GM13977 (cell line): Measurements from ENCODE around the gene ANXA8.
"Not testable (repeated sequence)": the region's sequence is repeated elsewhere in the genome, so short reads cannot be mapped to it uniquely, and the experiment has no call there.

Experiments
- DNase-seq: peaks from one replicate; pipeline ENCODE4 v3.0.0; 2012; ENCODE audit warnings: low spot score
- in situ Hi-C: fragments of 300-500 bp; cut with MboI; formaldehyde crosslinking; loops from one replicate; pipeline ENCODE4 v1.12.0; 2022; ENCODE audit warnings: low sequenced_read_pairs, low pct_unique_long_range_greater_than_20kb, mixed read lengths, inconsistent platforms; ENCODE audit not compliant: unreplicated experiment

The ANXA8 gene, protein sequence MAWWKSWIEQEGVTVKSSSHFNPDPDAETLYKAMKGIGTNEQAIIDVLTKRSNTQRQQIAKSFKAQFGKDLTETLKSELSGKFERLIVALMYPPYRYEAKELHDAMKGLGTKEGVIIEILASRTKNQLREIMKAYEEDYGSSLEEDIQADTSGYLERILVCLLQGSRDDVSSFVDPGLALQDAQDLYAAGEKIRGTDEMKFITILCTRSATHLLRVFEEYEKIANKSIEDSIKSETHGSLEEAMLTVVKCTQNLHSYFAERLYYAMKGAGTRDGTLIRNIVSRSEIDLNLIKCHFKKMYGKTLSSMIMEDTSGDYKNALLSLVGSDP

DNA sequence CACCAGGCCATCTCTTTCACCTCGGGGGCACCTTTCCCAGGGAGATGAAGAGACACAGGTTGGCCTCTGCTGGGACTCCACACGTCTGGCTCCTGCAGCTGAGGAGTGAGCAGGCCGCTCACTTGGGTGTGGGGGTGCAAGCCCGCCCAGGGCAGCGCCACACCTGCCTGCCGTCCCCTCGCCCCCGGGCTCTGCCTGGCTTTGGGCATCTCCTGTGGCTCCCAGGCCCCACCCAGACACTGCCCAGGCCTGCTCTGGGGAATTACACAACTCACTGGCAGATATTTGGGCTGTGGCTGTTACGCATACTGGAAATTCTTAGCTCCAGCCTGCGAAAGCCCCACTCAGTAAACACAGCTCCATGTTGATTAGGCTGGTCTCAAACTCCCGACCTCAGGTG, at the start of gene ANXA8:
TSS of gene ANXA8 (minus strand) at position 193 of the 400 bp plus-strand sequence. CDS start at position 11, 182 bp downstream.
- DNase-seq, in situ Hi-C loops: not testable (repeated sequence)

- in situ Hi-C loops, DNase-seq: not testable (repeated sequence)
Observed at GRCh38 chr10:47523475-47523874, 39.6 kb upstream of the ANXA8 start, which contains the start of gene AGAP9. TSS of gene AGAP9 (minus strand) at chr10:47523638. CDS start at chr10:47523526, 112 bp downstream.

DNA sequence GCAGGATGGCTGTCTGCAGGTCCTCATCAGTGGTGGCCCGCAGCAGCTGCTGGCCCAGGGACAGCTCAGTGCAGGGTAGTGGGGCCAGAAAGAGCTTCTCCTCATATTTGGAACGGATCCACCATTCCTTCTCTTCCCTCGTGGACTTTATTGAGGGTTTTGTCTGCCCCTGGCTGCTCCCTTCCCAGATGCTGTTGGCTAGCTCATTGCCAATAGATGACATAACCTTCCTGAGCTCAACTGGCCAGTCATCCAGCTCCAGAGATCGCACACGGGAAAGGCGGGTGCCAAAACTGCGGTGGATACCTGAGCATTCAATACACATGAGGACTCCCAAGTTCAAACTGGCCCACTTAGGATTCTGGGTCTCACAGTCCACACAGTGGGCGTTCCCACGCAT, 18.4 kb upstream of the ANXA8 start:
- in situ Hi-C loops, DNase-seq: not testable (repeated sequence)

GRCh38 chr10:47494226-47494625, 10.3 kb upstream of the ANXA8 start:
- in situ Hi-C loops, DNase-seq: not testable (repeated sequence)

- DNase-seq, in situ Hi-C loops: not testable (repeated sequence)
Observed at GRCh38 chr10:47491600-47491999, 7.7 kb upstream of the ANXA8 start, which contains the start of gene FAM25G. TSS of gene FAM25G (minus strand) at chr10:47491700. CDS start at chr10:47491674, 26 bp downstream.

GRCh38 chr10:47489630-47490029, 5.7 kb upstream of the ANXA8 start:
- DNase-seq, in situ Hi-C loops: not testable (repeated sequence)

- in situ Hi-C loops, DNase-seq: not testable (repeated sequence)
Observed at GRCh38 chr10:47485943-47486342, 2.0 kb upstream of the ANXA8 start.

- in situ Hi-C loops, DNase-seq: not testable (repeated sequence)
Observed at GRCh38 chr10:47484786-47485185, 871 bp upstream of the ANXA8 start.

- in situ Hi-C loops, DNase-seq: not testable (repeated sequence)
Observed at GRCh38 chr10:47482367-47482766, 1.5 kb downstream of the ANXA8 start.

- in situ Hi-C loops, DNase-seq: not testable (repeated sequence)
Observed at GRCh38 chr10:47481768-47482181, 2.1 kb downstream of the ANXA8 start.

GRCh38 chr10:47481182-47481766, 2.6 kb downstream of the ANXA8 start:
- in situ Hi-C loops, DNase-seq: not testable (repeated sequence)

DNA sequence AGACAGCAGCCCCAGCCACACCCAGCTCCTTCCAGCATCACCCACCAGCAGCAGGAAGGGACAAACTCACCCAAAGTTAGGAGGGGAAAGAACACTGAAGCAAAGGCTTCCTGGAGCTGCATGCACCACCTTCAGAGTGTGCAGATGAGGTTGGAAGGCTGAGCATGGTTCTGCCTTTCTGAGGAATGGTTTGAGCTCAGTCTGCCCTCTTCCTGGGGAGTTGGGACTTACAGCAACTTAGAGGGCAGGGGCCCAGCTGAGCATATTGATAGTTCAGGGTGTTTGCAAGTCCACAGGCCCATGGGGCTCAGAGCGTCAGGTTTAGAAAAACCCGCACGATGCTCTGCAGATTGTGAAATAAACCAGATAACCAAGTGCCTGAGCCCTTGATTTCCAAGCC, 3.8 kb downstream of the ANXA8 start:
- in situ Hi-C loops, DNase-seq: not testable (repeated sequence)

- in situ Hi-C loops, DNase-seq: not testable (repeated sequence)
Observed at GRCh38 chr10:47478114-47478513, 5.8 kb downstream of the ANXA8 start.

- in situ Hi-C loops, DNase-seq: not testable (repeated sequence)
Observed at GRCh38 chr10:47477078-47477477, 6.8 kb downstream of the ANXA8 start.

DNA sequence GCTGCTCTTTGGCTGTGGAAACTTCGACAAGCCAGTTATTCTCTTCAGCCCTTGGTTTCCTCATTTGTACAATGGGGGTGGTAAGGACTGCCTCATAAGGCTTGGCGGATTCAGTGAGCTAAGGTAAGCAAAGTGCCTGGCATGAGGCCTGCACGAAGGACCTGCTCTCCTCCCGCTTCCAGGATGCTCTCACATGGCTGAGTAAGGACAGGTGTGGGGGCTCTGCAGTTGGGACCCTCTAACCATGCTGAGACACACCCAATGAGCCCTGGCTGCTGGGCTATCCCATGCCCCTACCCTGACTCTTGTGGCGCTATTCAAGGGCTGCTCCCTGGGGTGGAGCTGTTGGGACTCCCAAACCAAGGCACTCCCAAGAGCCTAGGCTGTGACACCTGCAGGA, 8.8 kb downstream of the ANXA8 start:
- in situ Hi-C loops, DNase-seq: not testable (repeated sequence)

DNA sequence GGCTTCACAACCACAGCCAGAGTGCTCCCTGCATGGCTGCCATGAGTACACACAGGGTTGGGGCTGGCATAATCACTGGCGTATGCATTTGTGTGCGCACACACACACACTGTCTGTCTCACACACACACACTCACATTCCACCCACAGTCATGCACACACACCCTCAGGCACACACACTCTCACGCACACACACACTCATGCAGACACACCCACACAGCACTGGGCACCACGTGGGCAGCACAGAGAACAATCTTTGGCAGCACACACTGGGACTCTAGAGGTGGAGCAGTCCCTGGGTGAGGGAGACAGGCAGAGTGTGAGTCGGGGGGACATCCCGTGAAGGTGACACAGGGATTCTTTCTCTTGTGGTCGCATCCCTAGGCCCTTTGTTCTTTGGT, 10.4 kb downstream of the ANXA8 start:
- DNase-seq, in situ Hi-C loops: not testable (repeated sequence)

DNA sequence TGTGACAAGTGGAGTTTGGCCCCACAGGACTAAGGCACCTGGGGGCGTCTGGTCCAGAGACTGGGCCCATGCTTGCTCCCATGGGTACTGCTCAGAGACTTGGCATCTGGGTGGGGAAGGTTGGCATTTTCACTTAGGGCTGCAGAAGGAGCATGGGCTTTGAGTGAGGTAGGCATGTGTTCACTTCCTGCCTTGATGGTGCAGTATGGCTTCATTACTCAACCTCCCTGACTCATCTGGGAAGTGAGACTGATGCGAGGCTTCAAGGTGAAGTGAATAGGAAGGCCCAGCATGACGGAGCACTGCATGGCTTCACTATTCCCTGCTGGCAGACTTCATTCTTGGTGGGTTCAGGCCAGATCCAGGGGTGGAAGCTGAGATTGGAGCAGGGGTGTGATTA, 11.3 kb downstream of the ANXA8 start:
- in situ Hi-C loops, DNase-seq: not testable (repeated sequence)

- in situ Hi-C loops, DNase-seq: not testable (repeated sequence)
Observed at GRCh38 chr10:47472072-47472471, 11.8 kb downstream of the ANXA8 start.
